ENCODE data around the gene BLVRB. TPM values are rescaled to one million over a fixed set of nuclear protein-coding genes. Genes with fewer than 3 reads are reported as not detected.

BLVRB gene
- total and polyA plus RNA-seq, 9 of the 15 experiments (the other 6 are each of a cell fraction or from before 2014, with no cell fraction given), result 81.1 to 749 (median 331) TPM

DNA sequence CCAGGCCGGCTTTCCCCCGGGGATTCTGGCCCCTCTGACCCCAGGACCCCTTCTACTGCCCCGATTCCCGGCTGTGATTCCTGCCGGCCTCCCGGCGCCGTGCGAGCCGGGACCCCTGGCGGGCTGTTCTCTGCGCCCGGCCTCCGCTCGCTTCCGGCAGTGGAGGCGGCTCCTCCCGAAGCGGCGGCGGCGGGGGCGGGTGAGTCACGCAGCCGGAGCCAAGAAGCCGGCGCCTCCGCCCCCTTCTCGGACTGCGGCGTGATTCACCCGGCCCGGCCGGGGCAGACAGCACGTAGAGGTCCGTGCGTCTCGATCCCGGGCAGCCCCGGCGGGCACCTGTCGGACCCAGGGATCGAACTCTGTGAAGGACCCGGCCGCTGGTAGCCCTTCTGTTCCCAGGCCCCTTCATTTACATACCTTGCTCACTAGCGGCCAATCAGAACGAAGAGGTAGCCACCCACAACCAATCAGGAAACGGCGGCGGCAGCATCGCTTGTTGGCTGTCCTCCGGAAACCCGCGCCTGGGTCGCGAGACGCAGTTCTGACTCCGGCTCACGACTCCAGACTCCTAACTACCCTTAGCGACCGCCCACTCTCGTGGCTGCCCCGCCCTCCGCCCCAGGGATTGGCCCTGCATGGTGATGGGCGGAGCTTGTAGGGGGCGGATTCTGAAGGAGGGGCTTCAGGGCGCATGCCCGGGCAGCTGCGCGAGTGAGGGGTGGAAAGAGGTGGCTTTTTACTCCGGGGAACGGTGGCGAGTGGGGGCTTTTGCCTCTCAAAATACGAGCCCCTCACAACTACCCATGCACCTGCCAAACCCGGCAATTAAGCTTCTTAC lies 39.9 kb downstream of the BLVRB start, which contains the start of gene SERTAD1 (continued):
- TF ChIP-seq, protein P1, sequence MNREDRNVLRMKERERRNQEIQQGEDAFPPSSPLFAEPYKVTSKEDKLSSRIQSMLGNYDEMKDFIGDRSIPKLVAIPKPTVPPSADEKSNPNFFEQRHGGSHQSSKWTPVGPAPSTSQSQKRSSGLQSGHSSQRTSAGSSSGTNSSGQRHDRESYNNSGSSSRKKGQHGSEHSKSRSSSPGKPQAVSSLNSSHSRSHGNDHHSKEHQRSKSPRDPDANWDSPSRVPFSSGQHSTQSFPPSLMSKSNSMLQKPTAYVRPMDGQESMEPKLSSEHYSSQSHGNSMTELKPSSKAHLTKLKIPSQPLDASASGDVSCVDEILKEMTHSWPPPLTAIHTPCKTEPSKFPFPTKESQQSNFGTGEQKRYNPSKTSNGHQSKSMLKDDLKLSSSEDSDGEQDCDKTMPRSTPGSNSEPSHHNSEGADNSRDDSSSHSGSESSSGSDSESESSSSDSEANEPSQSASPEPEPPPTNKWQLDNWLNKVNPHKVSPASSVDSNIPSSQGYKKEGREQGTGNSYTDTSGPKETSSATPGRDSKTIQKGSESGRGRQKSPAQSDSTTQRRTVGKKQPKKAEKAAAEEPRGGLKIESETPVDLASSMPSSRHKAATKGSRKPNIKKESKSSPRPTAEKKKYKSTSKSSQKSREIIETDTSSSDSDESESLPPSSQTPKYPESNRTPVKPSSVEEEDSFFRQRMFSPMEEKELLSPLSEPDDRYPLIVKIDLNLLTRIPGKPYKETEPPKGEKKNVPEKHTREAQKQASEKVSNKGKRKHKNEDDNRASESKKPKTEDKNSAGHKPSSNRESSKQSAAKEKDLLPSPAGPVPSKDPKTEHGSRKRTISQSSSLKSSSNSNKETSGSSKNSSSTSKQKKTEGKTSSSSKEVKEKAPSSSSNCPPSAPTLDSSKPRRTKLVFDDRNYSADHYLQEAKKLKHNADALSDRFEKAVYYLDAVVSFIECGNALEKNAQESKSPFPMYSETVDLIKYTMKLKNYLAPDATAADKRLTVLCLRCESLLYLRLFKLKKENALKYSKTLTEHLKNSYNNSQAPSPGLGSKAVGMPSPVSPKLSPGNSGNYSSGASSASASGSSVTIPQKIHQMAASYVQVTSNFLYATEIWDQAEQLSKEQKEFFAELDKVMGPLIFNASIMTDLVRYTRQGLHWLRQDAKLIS (CRISPR knock-in tag; IDR thresholded peaks at IDR 0.05), result 0 out of 2 replicates have a peak, but pooled peaks have one; percentile 39
- TF ChIP-seq SIRT6 (IDR thresholded peaks at IDR 0.05; ENCODE audit: low read depth, low read length) (no peak), IRF2 (CRISPR knock-in tag; IDR thresholded peaks at IDR 0.05) (no peak), ADNP (tag; IDR thresholded peaks at IDR 0.05) (no peak), PHB2 (IDR thresholded peaks at IDR 0.05; ENCODE audit: low read depth) (no peak), ZC3H11A (IDR thresholded peaks at IDR 0.05; ENCODE audit: low read depth, low read length) (no peak), ARID1B (IDR thresholded peaks at IDR 0.05) (peak; percentile 54; the same call in 1 of the 2 replicates), HNRNPL (IDR thresholded peaks at IDR 0.05; ENCODE audit: low read depth, low read length) (peak; percentile 14; the same call in 1 of the 2 replicates), GABPB2 (CRISPR knock-in tag; conservative IDR thresholded peaks at IDR 0.05) (no peak), PHB (CRISPR knock-in tag; IDR thresholded peaks at IDR 0.05) (no peak)
- TF ChIP-seq, protein P2, sequence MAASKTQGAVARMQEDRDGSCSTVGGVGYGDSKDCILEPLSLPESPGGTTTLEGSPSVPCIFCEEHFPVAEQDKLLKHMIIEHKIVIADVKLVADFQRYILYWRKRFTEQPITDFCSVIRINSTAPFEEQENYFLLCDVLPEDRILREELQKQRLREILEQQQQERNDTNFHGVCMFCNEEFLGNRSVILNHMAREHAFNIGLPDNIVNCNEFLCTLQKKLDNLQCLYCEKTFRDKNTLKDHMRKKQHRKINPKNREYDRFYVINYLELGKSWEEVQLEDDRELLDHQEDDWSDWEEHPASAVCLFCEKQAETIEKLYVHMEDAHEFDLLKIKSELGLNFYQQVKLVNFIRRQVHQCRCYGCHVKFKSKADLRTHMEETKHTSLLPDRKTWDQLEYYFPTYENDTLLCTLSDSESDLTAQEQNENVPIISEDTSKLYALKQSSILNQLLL (CRISPR knock-in tag; IDR thresholded peaks at IDR 0.05; ENCODE audit: borderline replicate concordance), result no peak
- TF ChIP-seq, protein P3, sequence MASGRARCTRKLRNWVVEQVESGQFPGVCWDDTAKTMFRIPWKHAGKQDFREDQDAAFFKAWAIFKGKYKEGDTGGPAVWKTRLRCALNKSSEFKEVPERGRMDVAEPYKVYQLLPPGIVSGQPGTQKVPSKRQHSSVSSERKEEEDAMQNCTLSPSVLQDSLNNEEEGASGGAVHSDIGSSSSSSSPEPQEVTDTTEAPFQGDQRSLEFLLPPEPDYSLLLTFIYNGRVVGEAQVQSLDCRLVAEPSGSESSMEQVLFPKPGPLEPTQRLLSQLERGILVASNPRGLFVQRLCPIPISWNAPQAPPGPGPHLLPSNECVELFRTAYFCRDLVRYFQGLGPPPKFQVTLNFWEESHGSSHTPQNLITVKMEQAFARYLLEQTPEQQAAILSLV (tag; IDR thresholded peaks at IDR 0.05), result no peak
- TF ChIP-seq, protein P4, sequence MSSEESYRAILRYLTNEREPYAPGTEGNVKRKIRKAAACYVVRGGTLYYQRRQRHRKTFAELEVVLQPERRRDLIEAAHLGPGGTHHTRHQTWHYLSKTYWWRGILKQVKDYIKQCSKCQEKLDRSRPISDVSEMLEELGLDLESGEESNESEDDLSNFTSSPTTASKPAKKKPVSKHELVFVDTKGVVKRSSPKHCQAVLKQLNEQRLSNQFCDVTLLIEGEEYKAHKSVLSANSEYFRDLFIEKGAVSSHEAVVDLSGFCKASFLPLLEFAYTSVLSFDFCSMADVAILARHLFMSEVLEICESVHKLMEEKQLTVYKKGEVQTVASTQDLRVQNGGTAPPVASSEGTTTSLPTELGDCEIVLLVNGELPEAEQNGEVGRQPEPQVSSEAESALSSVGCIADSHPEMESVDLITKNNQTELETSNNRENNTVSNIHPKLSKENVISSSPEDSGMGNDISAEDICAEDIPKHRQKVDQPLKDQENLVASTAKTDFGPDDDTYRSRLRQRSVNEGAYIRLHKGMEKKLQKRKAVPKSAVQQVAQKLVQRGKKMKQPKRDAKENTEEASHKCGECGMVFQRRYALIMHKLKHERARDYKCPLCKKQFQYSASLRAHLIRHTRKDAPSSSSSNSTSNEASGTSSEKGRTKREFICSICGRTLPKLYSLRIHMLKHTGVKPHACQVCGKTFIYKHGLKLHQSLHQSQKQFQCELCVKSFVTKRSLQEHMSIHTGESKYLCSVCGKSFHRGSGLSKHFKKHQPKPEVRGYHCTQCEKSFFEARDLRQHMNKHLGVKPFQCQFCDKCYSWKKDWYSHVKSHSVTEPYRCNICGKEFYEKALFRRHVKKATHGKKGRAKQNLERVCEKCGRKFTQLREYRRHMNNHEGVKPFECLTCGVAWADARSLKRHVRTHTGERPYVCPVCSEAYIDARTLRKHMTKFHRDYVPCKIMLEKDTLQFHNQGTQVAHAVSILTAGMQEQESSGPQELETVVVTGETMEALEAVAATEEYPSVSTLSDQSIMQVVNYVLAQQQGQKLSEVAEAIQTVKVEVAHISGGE (CRISPR knock-in tag; IDR thresholded peaks at IDR 0.05), result peak in 1 of 3 experiments; percentile 70; a peak in 1 of 6 replicates
- TF ChIP-seq, protein P5, sequence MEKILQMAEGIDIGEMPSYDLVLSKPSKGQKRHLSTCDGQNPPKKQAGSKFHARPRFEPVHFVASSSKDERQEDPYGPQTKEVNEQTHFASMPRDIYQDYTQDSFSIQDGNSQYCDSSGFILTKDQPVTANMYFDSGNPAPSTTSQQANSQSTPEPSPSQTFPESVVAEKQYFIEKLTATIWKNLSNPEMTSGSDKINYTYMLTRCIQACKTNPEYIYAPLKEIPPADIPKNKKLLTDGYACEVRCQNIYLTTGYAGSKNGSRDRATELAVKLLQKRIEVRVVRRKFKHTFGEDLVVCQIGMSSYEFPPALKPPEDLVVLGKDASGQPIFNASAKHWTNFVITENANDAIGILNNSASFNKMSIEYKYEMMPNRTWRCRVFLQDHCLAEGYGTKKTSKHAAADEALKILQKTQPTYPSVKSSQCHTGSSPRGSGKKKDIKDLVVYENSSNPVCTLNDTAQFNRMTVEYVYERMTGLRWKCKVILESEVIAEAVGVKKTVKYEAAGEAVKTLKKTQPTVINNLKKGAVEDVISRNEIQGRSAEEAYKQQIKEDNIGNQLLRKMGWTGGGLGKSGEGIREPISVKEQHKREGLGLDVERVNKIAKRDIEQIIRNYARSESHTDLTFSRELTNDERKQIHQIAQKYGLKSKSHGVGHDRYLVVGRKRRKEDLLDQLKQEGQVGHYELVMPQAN (IDR thresholded peaks at IDR 0.05; ENCODE audit: borderline replicate concordance), result peak; percentile 35; the same call in 1 of the 2 replicates

Data from K562 (cell line).